Daoy (cell line): ENCODE measurements around the gene HOXD10. TPM values are rescaled to one million over a fixed set of nuclear protein-coding genes. Genes with fewer than 3 reads are reported as not detected.

Experiments used
- DNase-seq: peaks from one replicate; pipeline ENCODE4 v3.0.0-alpha.2; 2015; ENCODE audit warnings: low read depth
- total RNA-seq: library from RNA; depleted of rRNA; stranded (reverse); fragments of >200 nt; shearing (Covaris generic); gene quantifications from 2 replicates; pipeline ENCODE4 v1.2.3, GENCODE V29; 2014; rRNA removed

The HOXD10 gene
- total RNA-seq, 1 experiment from 2014 or later = 14.8 TPM

DNA sequence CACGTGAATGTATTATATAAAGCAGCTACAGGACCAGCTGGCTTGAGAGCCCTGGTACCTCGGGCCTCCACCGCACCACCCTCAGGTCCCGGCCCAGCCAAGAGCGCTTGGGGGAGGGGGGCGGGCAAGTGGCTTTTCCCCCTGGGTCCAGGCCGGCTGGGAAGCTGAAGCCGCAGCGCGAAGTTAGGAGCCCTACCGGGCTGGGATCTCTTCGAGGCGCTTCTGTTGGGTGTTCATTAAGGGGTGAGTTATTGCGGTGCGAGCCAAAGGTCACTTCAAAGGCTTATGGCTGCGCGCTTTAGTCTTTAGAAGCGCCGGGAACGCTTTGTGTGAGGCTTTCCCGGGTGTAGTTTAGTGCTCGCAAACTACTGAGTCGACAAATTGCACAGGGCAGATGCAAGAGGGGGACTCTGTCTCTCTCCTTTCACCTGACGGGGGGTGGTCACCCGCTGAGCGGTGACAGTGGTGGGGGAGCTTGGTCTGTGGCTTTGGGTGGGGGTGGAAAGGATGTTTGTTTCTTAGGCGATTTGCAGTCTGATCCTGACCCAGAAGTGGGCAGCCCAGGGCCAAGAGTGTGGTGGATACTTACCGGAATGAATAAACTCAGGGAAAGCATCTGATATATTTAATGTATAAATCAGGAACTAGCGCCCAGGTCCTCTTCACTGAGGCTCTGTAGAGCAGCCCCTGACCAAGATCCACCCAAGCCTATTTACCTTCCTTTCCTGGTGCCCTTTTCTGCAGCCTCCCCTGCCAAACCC is 46.5 kb downstream of the HOXD10 start:
- no peak for DNase-seq

DNA sequence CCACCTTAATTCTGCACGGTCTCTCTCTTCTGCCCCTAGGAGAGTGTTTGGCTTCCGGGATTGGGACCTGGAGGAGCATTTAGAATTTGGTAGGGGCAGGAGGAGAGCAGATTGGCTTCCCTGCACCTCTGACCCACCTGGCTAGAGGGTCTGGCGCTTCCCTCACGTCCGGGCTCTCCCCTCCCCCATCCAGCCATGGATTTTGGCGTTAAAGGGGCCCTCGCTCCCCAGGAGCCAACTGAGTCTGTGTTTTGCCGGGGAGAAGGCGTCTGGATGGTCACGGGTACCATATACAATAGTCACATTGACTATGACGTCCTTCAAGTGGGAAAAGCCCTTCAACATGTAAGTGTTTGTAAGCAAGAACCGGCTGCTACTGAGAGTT is 47.1 kb downstream of the HOXD10 start:
- no peak for DNase-seq

DNA sequence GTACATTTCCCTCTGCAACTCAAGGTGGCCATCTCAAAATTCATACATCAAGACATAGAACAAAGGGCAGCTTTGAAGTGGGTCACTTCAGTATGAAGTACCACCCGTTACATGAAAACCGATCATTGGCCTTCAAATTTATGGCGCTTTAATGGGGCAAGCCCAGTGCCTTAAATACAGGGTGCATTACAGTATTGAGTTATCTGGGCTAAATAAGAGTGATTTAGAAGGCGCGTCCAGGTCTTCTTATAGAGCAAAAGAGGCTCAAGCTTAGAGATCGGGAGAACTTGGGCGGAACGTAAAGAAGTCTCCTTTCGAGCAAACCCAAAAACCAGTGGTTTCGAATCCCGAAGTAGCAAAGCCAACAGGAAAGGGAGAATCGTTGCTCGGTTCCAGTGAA is 47.6 kb downstream of the HOXD10 start:
- no peak for DNase-seq

DNA sequence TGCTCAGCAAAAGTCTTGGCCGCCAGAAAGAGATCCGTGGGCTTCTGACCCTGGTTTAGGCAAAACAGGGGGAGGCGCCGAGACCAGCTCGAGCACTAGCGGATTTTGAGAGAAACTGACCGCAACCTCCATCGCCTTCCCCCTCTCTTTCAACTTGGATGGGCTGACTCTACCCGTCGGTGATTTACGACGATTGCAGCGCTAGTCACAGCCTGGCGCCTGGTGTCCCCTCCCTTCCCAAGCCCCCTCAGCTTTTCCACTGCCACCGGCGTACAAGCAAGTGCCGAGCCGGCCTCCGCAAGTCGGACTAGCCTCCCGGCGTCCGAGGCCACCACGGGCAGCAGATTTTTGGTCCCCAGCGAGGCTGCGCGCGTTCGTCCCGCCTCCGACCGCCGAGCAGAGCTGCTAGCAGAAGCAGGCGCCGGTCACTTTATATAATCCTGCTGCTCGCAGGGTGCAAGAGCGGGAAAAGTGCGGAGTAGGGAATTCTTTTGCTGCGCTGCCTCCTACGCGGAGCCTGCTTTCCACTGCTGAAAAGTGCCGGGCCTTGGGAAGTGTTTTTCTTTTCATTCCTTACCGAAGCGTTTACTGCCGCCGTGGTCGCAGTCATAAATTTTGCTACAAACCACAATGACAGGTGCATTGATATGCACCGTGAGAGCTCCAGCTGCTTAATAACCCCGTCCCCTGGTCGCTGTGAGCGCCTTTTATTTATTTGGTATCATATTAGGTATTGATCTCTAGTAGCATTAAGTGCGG is 48.2 kb downstream of the HOXD10 start:
- DNase-seq = no peak

DNA sequence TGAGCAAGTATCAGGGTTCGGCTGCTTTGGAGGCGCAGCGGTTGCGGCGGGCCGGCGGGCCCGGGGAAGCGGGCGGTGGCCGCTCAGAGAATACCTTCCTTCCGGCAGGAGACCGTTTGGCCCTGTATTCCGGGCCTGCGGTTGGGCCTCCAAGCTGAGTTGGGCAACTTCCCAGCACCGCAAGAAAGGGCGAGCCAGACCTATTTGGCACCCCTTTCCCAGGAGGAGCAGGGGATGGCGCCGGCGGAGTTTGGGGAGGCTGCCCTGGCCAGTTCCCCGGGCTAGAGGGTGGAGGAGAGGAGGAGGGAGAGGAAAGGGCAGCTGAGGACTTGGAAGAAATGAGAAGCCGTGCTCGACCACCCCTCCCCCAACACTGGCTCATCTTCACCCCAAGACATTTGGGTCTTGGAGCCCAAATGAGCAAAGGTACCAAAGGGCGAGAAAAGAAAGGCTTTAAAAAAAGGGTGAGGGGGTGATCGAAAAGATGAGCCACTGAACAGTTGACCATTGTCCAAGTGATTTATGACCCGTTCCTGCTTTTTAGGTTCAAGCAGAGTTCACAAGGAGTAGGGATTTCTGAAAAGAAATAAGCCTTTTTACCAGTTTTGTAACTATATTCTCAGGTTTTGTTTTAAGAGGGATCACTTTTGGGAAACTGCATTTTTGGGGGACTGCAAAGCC is 48.9 kb downstream of the HOXD10 start:
- DNase-seq = no peak

DNA sequence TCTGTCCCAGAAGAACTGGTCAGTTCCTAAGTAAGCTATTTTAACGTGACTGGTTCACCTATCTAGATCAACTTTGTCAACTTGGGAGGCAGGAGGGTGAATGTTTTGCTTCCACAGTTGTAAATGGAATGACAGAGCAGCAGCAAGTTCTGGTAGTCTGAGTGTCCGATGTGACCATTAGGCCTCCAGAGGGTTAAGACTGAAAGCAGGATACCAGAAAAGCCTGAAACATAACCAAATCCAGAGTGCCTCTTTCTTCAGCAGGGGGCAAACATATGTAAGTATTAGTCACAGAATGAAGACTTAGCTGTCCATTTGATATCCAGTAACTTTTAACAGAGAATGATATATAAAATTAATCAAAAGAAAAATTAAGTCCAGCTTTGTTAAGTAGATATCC is 49.7 kb downstream of the HOXD10 start:
- DNase-seq = no peak

DNA sequence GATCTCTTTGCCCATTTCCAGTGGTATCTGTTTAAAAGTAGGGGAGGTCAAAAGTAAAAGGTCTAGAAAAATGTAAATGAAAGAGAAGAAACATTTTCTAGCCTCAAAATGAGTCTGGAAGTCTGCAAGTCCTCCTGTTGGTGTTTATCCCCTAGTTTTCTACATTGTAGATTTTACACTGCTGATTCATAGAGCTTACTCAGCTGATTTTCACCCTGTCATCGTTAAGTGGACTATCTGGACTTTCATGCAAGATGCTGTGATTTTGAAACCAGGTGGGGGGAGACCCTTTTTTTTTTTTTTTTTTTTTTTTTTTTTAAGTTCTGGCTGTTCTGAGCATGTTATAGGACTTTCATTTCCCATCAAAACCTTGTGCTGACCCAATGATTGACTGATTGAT is 50.8 kb downstream of the HOXD10 start:
- DNase-seq = no peak

DNA sequence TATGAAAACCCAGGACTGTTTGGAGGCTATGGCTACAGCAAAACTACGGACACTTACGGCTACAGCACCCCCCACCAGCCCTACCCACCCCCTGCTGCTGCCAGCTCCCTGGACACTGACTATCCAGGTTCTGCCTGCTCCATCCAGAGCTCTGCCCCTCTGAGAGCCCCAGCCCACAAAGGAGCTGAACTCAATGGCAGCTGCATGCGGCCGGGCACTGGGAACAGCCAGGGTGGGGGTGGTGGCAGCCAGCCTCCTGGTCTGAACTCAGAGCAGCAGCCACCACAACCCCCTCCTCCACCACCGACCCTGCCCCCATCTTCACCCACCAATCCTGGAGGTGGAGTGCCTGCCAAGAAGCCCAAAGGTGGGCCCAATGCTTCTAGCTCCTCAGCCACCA is 52.6 kb downstream of the HOXD10 start:
- DNase-seq = no peak

Other genes starting within 250 kb of the HOXD10 start
- gene LNPK, start 114.5 kb upstream of the HOXD10 start, total RNA-seq = 19.7 and 29.4 TPM in 2 replicates
- not detected in 2 replicates for gene EVX2, start 32.8 kb upstream of the HOXD10 start, total RNA-seq
- gene HOXD13, start 24.1 kb upstream of the HOXD10 start, total RNA-seq = 20.7 and 21.5 TPM in 2 replicates
- 0.46 TPM in 1 of 2 replicates, not detected in the other for gene HOXD12, start 17.0 kb upstream of the HOXD10 start, total RNA-seq
- 13.4 and 14.0 TPM in 2 replicates for gene HOXD11, start 9.5 kb upstream of the HOXD10 start, total RNA-seq
- 2.5 and 3.1 TPM in 2 replicates for gene HOXD9, start 5.9 kb downstream of the HOXD10 start, total RNA-seq
- gene HOXD8, start 12.9 kb downstream of the HOXD10 start, total RNA-seq = 9.7 and 9.9 TPM in 2 replicates
- 1.5 and 2.5 TPM in 2 replicates for gene HOXD4, start 34.8 kb downstream of the HOXD10 start, total RNA-seq
- gene HOXD3, start 40.5 kb downstream of the HOXD10 start, total RNA-seq = 5.0 and 10.9 TPM in 2 replicates
- gene HOXD1, start 71.9 kb downstream of the HOXD10 start, total RNA-seq = 1.3 and 3.0 TPM in 2 replicates
- 37.1 and 53.4 TPM in 2 replicates for gene MTX2, start 152.7 kb downstream of the HOXD10 start, total RNA-seq